ENCODE measurements around the gene HJURP.
A peak's percentile ranks its signal among the peaks of the same experiment; 100 is the strongest.
"Not testable (repeated sequence)": the region's sequence is repeated elsewhere in the genome, so short reads cannot be mapped to it uniquely, and the experiment has no call there.

HJURP gene

GRCh38 chr2:233854241-233854981 lies at the start of gene HJURP:
Gene HJURP (minus strand): TSS chr2:233854535. CDS start chr2:233854500, 35 bp downstream.
- peak; percentile 97 for DNase-seq (ENCODE audit: low spot score)

GRCh38 chr2:233901884-233902283 lies 47.5 kb upstream of the HJURP start:
- no peak for DNase-seq (ENCODE audit: low spot score)

- DNase-seq (ENCODE audit: low spot score): no peak
Observed at GRCh38 chr2:233901367-233901766, 47.0 kb upstream of the HJURP start.

- not testable (repeated sequence) for DNase-seq (ENCODE audit: low spot score)
Observed at GRCh38 chr2:233896253-233896652, 41.9 kb upstream of the HJURP start.

- DNase-seq (ENCODE audit: low spot score): peak; percentile 3
Observed at GRCh38 chr2:233892793-233893192, 38.5 kb upstream of the HJURP start.

GRCh38 chr2:233882353-233882752 lies 28.0 kb upstream of the HJURP start:
- DNase-seq (ENCODE audit: low spot score): no peak

GRCh38 chr2:233872125-233872524 lies 17.8 kb upstream of the HJURP start:
- DNase-seq (ENCODE audit: low spot score): not testable (repeated sequence)

- no peak for DNase-seq (ENCODE audit: low spot score)
Observed at GRCh38 chr2:233871432-233871831, 17.1 kb upstream of the HJURP start.

- peak; percentile 82 for DNase-seq (ENCODE audit: low spot score)
Observed at GRCh38 chr2:233867993-233868532, 13.7 kb upstream of the HJURP start, which contains the start of gene MSL3B. Gene MSL3B (minus strand): TSS chr2:233868386.

GRCh38 chr2:233866479-233866878 lies 12.1 kb upstream of the HJURP start:
- no peak for DNase-seq (ENCODE audit: low spot score)

GRCh38 chr2:233865838-233866237 lies 11.5 kb upstream of the HJURP start:
- no peak for DNase-seq (ENCODE audit: low spot score)

GRCh38 chr2:233862261-233862768 lies 8.0 kb upstream of the HJURP start:
- no peak for DNase-seq (ENCODE audit: low spot score)

- no peak for DNase-seq (ENCODE audit: low spot score)
Observed at GRCh38 chr2:233858331-233858730, 4.0 kb upstream of the HJURP start.

- peak; percentile 54 for DNase-seq (ENCODE audit: low spot score)
Observed at GRCh38 chr2:233857511-233858141, 3.3 kb upstream of the HJURP start.

- DNase-seq (ENCODE audit: low spot score): no peak
Observed at GRCh38 chr2:233856184-233856583, 1.8 kb upstream of the HJURP start.

- no peak for DNase-seq (ENCODE audit: low spot score)
Observed at GRCh38 chr2:233855345-233855744, 1.0 kb upstream of the HJURP start.

GRCh38 chr2:233853883-233854240 lies 473 bp downstream of the HJURP start:
- DNase-seq (ENCODE audit: low spot score): no peak

GRCh38 chr2:233853353-233853752 lies 982 bp downstream of the HJURP start:
- no peak for DNase-seq (ENCODE audit: low spot score)

- no peak for DNase-seq (ENCODE audit: low spot score)
Observed at GRCh38 chr2:233852056-233852455, 2.3 kb downstream of the HJURP start.

GRCh38 chr2:233851169-233851568 lies 3.2 kb downstream of the HJURP start:
- DNase-seq (ENCODE audit: low spot score): no peak

- no peak for DNase-seq (ENCODE audit: low spot score)
Observed at GRCh38 chr2:233850745-233851144, 3.6 kb downstream of the HJURP start.

GRCh38 chr2:233849607-233850271 lies 4.6 kb downstream of the HJURP start:
- no peak for DNase-seq (ENCODE audit: low spot score)

- no peak for DNase-seq (ENCODE audit: low spot score)
Observed at GRCh38 chr2:233848276-233848675, 6.1 kb downstream of the HJURP start.

Measured in LoVo (cell line).